HG02571 (cell line): ENCODE results near the gene SH3PXD2A.

ENCODE experiments used
- ATAC-seq: cut with Tn5 transposase; IDR thresholded peaks from one replicate; pipeline ENCODE4 v1.9.1; 2021; ENCODE audit warnings: mild to moderate bottlenecking, moderate library complexity; ENCODE audit not compliant: unreplicated experiment

Gene SH3PXD2A

GRCh38 chr10:103711351-103711994 is 143.9 kb downstream of the SH3PXD2A start:
- ATAC-seq = no peak

GRCh38 chr10:103710490-103710889 is 144.9 kb downstream of the SH3PXD2A start:
- ATAC-seq = no peak

- ATAC-seq = no peak
These were observed 145.9 kb downstream of the SH3PXD2A start for GRCh38 chr10:103709341-103709920.

- no peak for ATAC-seq
These were observed 146.6 kb downstream of the SH3PXD2A start for GRCh38 chr10:103708627-103709288.

- ATAC-seq = no peak
These were observed 147.3 kb downstream of the SH3PXD2A start for GRCh38 chr10:103707956-103708626.

- no peak for ATAC-seq
These were observed 148.6 kb downstream of the SH3PXD2A start for GRCh38 chr10:103706762-103707161.

- ATAC-seq = no peak
These were observed 149.3 kb downstream of the SH3PXD2A start for GRCh38 chr10:103706047-103706446.

- ATAC-seq = no peak
These were observed 151.1 kb downstream of the SH3PXD2A start for GRCh38 chr10:103703941-103704919.

- ATAC-seq = no peak
These were observed 153.8 kb downstream of the SH3PXD2A start for GRCh38 chr10:103701380-103702222.

- no peak for ATAC-seq
These were observed 155.0 kb downstream of the SH3PXD2A start for GRCh38 chr10:103700436-103700715.

GRCh38 chr10:103699611-103700435 is 155.6 kb downstream of the SH3PXD2A start:
- no peak for ATAC-seq

GRCh38 chr10:103698266-103698665 is 157.1 kb downstream of the SH3PXD2A start:
- no peak for ATAC-seq

- no peak for ATAC-seq
These were observed 157.6 kb downstream of the SH3PXD2A start for GRCh38 chr10:103697787-103698186.

GRCh38 chr10:103696411-103697145 is 158.8 kb downstream of the SH3PXD2A start:
- peak; percentile 31 for ATAC-seq

GRCh38 chr10:103696094-103696410 is 159.3 kb downstream of the SH3PXD2A start:
- no peak for ATAC-seq

- no peak for ATAC-seq
These were observed 159.8 kb downstream of the SH3PXD2A start for GRCh38 chr10:103695584-103696005.

GRCh38 chr10:103693812-103694205 is 161.6 kb downstream of the SH3PXD2A start:
- no peak for ATAC-seq
